Measurements from ENCODE around the gene SRPX.

The SRPX gene

GRCh38 chrX:38154340-38154739 lies 66.3 kb downstream of the SRPX start:
- no peaks in the 10 kb centered on the region for H3K79me2 ChIP-seq (ENCODE audit: insufficient read depth, low read length)
- no peak overlapping the region for H3K4me2 ChIP-seq (ENCODE audit: low read depth, low read length, poor library complexity, severe bottlenecking)
- no peak overlapping the region for H3K27ac ChIP-seq (ENCODE audit: low read depth, low read length)
- no peak overlapping the region for H3K4me3 ChIP-seq (ENCODE audit: insufficient read depth, low read length, poor library complexity, severe bottlenecking)
- no peaks in the 10 kb centered on the region for H4K20me1 ChIP-seq (ENCODE audit: low read depth, low read length)
- no peak overlapping the region for H2AFZ ChIP-seq (ENCODE audit: low read depth, low read length, severe bottlenecking)
- no peaks in the 10 kb centered on the region for H3K9me2 ChIP-seq (replicated peaks; ENCODE audit: insufficient read depth, low read length)
- no peak overlapping the region for H3K9ac ChIP-seq (ENCODE audit: low read length)
- H3F3A ChIP-seq (ENCODE audit: insufficient read depth) = no peaks in the 10 kb centered on the region
- no peaks in the 10 kb centered on the region for H3K9me3 ChIP-seq (ENCODE audit: insufficient read depth, low read length)
- H3K27me3 ChIP-seq (ENCODE audit: low read length) = no peaks in the 10 kb centered on the region
- TF ChIP-seq EZH2phosphoT487 (conservative IDR thresholded peaks at IDR 0.05; ENCODE audit: low read length) = no peak
- TF ChIP-seq, protein P1, sequence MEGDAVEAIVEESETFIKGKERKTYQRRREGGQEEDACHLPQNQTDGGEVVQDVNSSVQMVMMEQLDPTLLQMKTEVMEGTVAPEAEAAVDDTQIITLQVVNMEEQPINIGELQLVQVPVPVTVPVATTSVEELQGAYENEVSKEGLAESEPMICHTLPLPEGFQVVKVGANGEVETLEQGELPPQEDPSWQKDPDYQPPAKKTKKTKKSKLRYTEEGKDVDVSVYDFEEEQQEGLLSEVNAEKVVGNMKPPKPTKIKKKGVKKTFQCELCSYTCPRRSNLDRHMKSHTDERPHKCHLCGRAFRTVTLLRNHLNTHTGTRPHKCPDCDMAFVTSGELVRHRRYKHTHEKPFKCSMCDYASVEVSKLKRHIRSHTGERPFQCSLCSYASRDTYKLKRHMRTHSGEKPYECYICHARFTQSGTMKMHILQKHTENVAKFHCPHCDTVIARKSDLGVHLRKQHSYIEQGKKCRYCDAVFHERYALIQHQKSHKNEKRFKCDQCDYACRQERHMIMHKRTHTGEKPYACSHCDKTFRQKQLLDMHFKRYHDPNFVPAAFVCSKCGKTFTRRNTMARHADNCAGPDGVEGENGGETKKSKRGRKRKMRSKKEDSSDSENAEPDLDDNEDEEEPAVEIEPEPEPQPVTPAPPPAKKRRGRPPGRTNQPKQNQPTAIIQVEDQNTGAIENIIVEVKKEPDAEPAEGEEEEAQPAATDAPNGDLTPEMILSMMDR (IDR thresholded peaks at IDR 0.05; ENCODE audit: insufficient read depth, low read length, poor library complexity, severe bottlenecking) = no peak
- no peaks in the 10 kb centered on the region for H3K36me3 ChIP-seq (ENCODE audit: low read length)

- Histone ChIP-seq H3K27ac (ENCODE audit: low read depth, low read length) (no peak overlapping the region), H3K9me2 (replicated peaks; ENCODE audit: insufficient read depth, low read length) (no peaks in the 10 kb centered on the region), H3K4me3 (ENCODE audit: insufficient read depth, low read length, poor library complexity, severe bottlenecking) (no peak overlapping the region), H3K27me3 (ENCODE audit: low read length) (no peaks in the 10 kb centered on the region), H2AFZ (ENCODE audit: low read depth, low read length, severe bottlenecking) (no peak overlapping the region), H3K9me3 (ENCODE audit: insufficient read depth, low read length) (no peaks in the 10 kb centered on the region), H3K79me2 (ENCODE audit: insufficient read depth, low read length) (no peaks in the 10 kb centered on the region), H3K4me2 (ENCODE audit: low read depth, low read length, poor library complexity, severe bottlenecking) (no peak overlapping the region), H3K36me3 (ENCODE audit: low read length) (no peaks in the 10 kb centered on the region), H4K20me1 (ENCODE audit: low read depth, low read length) (no peaks in the 10 kb centered on the region), H3F3A (ENCODE audit: insufficient read depth) (no peaks in the 10 kb centered on the region), H3K9ac (ENCODE audit: low read length) (no peak overlapping the region)
- TF ChIP-seq, protein P1 (IDR thresholded peaks at IDR 0.05; ENCODE audit: insufficient read depth, low read length, poor library complexity, severe bottlenecking) = no peak
- no peak for TF ChIP-seq EZH2phosphoT487 (conservative IDR thresholded peaks at IDR 0.05; ENCODE audit: low read length)
Observed at GRCh38 chrX:38151441-38151840, 69.2 kb downstream of the SRPX start.

- Histone ChIP-seq H3K27me3 (ENCODE audit: low read length) (no peaks in the 10 kb centered on the region), H3K9me2 (replicated peaks; ENCODE audit: insufficient read depth, low read length) (no peaks in the 10 kb centered on the region), H3K4me2 (ENCODE audit: low read depth, low read length, poor library complexity, severe bottlenecking) (no peak overlapping the region), H3K9me3 (ENCODE audit: insufficient read depth, low read length) (no peaks in the 10 kb centered on the region), H3K9ac (ENCODE audit: low read length) (no peak overlapping the region), H3K4me3 (ENCODE audit: insufficient read depth, low read length, poor library complexity, severe bottlenecking) (no peak overlapping the region), H3K27ac (ENCODE audit: low read depth, low read length) (no peak overlapping the region), H4K20me1 (ENCODE audit: low read depth, low read length) (no peaks in the 10 kb centered on the region), H3K36me3 (ENCODE audit: low read length) (no peaks in the 10 kb centered on the region), H3F3A (ENCODE audit: insufficient read depth) (no peaks in the 10 kb centered on the region), H3K79me2 (ENCODE audit: insufficient read depth, low read length) (no peaks in the 10 kb centered on the region), H2AFZ (ENCODE audit: low read depth, low read length, severe bottlenecking) (no peak overlapping the region)
- no peak for TF ChIP-seq EZH2phosphoT487 (conservative IDR thresholded peaks at IDR 0.05; ENCODE audit: low read length)
Observed at GRCh38 chrX:38150993-38151392, 69.7 kb downstream of the SRPX start.

DNA sequence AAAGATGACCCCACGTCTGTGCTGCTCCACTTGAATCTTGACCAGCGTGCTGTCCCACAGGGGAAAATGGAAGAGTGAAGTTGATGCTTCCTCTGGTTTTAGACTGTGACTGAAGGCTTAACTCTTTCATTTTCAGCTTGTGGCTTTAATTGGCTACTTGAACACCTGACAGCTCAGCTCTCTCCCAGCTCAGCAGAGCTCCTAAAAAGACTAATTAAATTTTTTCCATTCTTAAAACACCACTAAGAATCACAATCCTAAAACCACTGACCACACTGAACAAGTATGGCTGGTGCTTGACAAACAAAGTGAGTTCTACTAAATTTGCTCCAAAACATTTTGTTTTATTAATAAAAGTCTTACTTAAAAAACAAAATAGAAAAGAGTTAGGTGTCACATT lies 71.7 kb downstream of the SRPX start:
- H3K27ac ChIP-seq (ENCODE audit: low read depth, low read length) = no peak overlapping the region
- H3K9ac ChIP-seq (ENCODE audit: low read length) = no peak overlapping the region
- H3F3A ChIP-seq (ENCODE audit: insufficient read depth) = no peaks in the 10 kb centered on the region

More for the DNA sequence above, 71.7 kb downstream of the SRPX start:
- Histone ChIP-seq H3K27me3 (ENCODE audit: low read length) (no peaks in the 10 kb centered on the region), H3K9me2 (replicated peaks; ENCODE audit: insufficient read depth, low read length) (no peaks in the 10 kb centered on the region), H3K79me2 (ENCODE audit: insufficient read depth, low read length) (no peaks in the 10 kb centered on the region), H2AFZ (ENCODE audit: low read depth, low read length, severe bottlenecking) (no peak overlapping the region), H3K4me3 (ENCODE audit: insufficient read depth, low read length, poor library complexity, severe bottlenecking) (no peak overlapping the region), H4K20me1 (ENCODE audit: low read depth, low read length) (no peaks in the 10 kb centered on the region), H3K4me2 (ENCODE audit: low read depth, low read length, poor library complexity, severe bottlenecking) (no peak overlapping the region), H3K36me3 (ENCODE audit: low read length) (no peaks in the 10 kb centered on the region), H3K9me3 (ENCODE audit: insufficient read depth, low read length) (no peaks in the 10 kb centered on the region)
- TF ChIP-seq, protein P1 (IDR thresholded peaks at IDR 0.05; ENCODE audit: insufficient read depth, low read length, poor library complexity, severe bottlenecking) = no peak
- no peak for TF ChIP-seq EZH2phosphoT487 (conservative IDR thresholded peaks at IDR 0.05; ENCODE audit: low read length)
